GM23248 (cell line): ENCODE data around the gene ADCY2.

ENCODE experiments used
- EZH2 ChIP-seq: fragments of 200-600 bp; sonication (generic); IDR thresholded peaks from 2 replicates; pipeline ENCODE4 v1.6.1; 2018; ENCODE audit warnings: antibody characterized with exemption, mild to moderate bottlenecking; ENCODE audit not compliant: insufficient read depth, poor library complexity, severe bottlenecking
- EZH2phosphoT487 ChIP-seq: fragments of 200-600 bp; sonication (generic); IDR thresholded peaks from 2 replicates; pipeline ENCODE4 v1.6.1; 2018; ENCODE audit warnings: antibody characterized with exemption, moderate library complexity, mild to moderate bottlenecking, low read depth; ENCODE audit not compliant: insufficient read depth

GRCh38 chr5:7576023-7576715, 180.2 kb downstream of the ADCY2 start:
- TF ChIP-seq EZH2 (no peak), EZH2phosphoT487 (no peak)
